ENCODE results near the gene CSAD.

The CSAD gene

GRCh38 chr12:53186745-53187144 is 6.0 kb upstream of the CSAD start:
- TF ChIP-seq SIN3A (IDR thresholded peaks at IDR 0.05; ENCODE audit: borderline replicate concordance, insufficient read depth, low read length) (no peak), REST (IDR thresholded peaks at IDR 0.05; ENCODE audit: insufficient read depth in 1 of 2, low read depth in 2 of 2, low read length in 2 of 2) (no peak), TAF1 (IDR thresholded peaks at IDR 0.05; ENCODE audit: borderline replicate concordance, insufficient read depth, low read length) (no peak), FOXP2 (optimal IDR thresholded peaks at IDR 0.05; ENCODE audit: borderline replicate concordance, extremely low read depth, extremely low read length, insufficient read depth) (no peak), POLR2AphosphoS5 (IDR thresholded peaks at IDR 0.05; ENCODE audit: low read depth, low read length) (no peak)

- TF ChIP-seq SIN3A (IDR thresholded peaks at IDR 0.05; ENCODE audit: borderline replicate concordance, insufficient read depth, low read length) (no peak), POLR2AphosphoS5 (IDR thresholded peaks at IDR 0.05; ENCODE audit: low read depth, low read length) (no peak), TAF1 (IDR thresholded peaks at IDR 0.05; ENCODE audit: borderline replicate concordance, insufficient read depth, low read length) (no peak), REST (IDR thresholded peaks at IDR 0.05; ENCODE audit: insufficient read depth in 1 of 2, low read depth in 2 of 2, low read length in 2 of 2) (no peak), FOXP2 (optimal IDR thresholded peaks at IDR 0.05; ENCODE audit: borderline replicate concordance, extremely low read depth, extremely low read length, insufficient read depth) (no peak)
Observed at GRCh38 chr12:53185582-53186153, 4.9 kb upstream of the CSAD start.

- TF ChIP-seq SIN3A (IDR thresholded peaks at IDR 0.05; ENCODE audit: borderline replicate concordance, insufficient read depth, low read length) = no peak
- no peak for TF ChIP-seq FOXP2 (optimal IDR thresholded peaks at IDR 0.05; ENCODE audit: borderline replicate concordance, extremely low read depth, extremely low read length, insufficient read depth)
- TF ChIP-seq TAF1 (IDR thresholded peaks at IDR 0.05; ENCODE audit: borderline replicate concordance, insufficient read depth, low read length) = no peak
- no peak for TF ChIP-seq POLR2AphosphoS5 (IDR thresholded peaks at IDR 0.05; ENCODE audit: low read depth, low read length)
- no peak for TF ChIP-seq REST (IDR thresholded peaks at IDR 0.05; ENCODE audit: insufficient read depth in 1 of 2, low read depth in 2 of 2, low read length in 2 of 2)
Observed at GRCh38 chr12:53184828-53185227, 4.1 kb upstream of the CSAD start.

GRCh38 chr12:53182903-53183302 is 2.2 kb upstream of the CSAD start:
- no peak for TF ChIP-seq REST (IDR thresholded peaks at IDR 0.05; ENCODE audit: insufficient read depth in 1 of 2, low read depth in 2 of 2, low read length in 2 of 2)
- TF ChIP-seq POLR2AphosphoS5 (IDR thresholded peaks at IDR 0.05; ENCODE audit: low read depth, low read length) = no peak

- TF ChIP-seq POLR2AphosphoS5 (IDR thresholded peaks at IDR 0.05; ENCODE audit: low read depth, low read length) (no peak), REST (IDR thresholded peaks at IDR 0.05; ENCODE audit: insufficient read depth in 1 of 2, low read depth in 2 of 2, low read length in 2 of 2) (no peak), SIN3A (IDR thresholded peaks at IDR 0.05; ENCODE audit: borderline replicate concordance, insufficient read depth, low read length) (no peak), FOXP2 (optimal IDR thresholded peaks at IDR 0.05; ENCODE audit: borderline replicate concordance, extremely low read depth, extremely low read length, insufficient read depth) (no peak), TAF1 (IDR thresholded peaks at IDR 0.05; ENCODE audit: borderline replicate concordance, insufficient read depth, low read length) (no peak)
Observed at GRCh38 chr12:53181935-53182334, 1.2 kb upstream of the CSAD start.

Data from PFSK-1 (cell line).